ENCODE measurements around the gene TAOK3.

The TAOK3 gene

DNA sequence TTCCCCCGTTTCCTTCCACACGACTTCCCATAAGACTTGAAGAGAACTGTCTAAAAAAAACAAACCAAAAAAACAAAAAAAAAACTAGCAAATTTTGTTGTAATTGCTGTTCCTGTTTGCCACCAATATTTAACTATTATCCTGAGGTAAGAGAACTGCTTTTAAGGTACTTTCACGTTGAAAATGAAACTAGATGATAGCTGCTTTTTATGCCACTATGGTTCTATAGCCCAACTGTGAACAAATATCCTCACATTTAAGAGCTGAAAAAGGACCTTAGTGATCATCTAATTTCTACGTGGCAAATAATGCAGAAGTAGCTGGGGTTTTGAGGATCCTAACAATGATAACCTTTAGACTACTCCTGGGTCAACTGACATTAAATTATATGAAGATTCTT lies 98.6 kb downstream of the TAOK3 start:
- no peaks in the 10 kb centered on the region for H3K4me1 Mint-ChIP-seq
- H3K27ac Mint-ChIP-seq, result no peak overlapping the region
- H3K36me3 Mint-ChIP-seq (ENCODE audit: low read depth), result no peaks in the 10 kb centered on the region
- H3K4me3 Mint-ChIP-seq, result no peak overlapping the region
- H3K27me3 Mint-ChIP-seq (ENCODE audit: low read depth), result no peaks in the 10 kb centered on the region
- H3K9me3 Mint-ChIP-seq, result peaks cover 2% of the 10 kb centered on the region
- TF ChIP-seq, protein P1, sequence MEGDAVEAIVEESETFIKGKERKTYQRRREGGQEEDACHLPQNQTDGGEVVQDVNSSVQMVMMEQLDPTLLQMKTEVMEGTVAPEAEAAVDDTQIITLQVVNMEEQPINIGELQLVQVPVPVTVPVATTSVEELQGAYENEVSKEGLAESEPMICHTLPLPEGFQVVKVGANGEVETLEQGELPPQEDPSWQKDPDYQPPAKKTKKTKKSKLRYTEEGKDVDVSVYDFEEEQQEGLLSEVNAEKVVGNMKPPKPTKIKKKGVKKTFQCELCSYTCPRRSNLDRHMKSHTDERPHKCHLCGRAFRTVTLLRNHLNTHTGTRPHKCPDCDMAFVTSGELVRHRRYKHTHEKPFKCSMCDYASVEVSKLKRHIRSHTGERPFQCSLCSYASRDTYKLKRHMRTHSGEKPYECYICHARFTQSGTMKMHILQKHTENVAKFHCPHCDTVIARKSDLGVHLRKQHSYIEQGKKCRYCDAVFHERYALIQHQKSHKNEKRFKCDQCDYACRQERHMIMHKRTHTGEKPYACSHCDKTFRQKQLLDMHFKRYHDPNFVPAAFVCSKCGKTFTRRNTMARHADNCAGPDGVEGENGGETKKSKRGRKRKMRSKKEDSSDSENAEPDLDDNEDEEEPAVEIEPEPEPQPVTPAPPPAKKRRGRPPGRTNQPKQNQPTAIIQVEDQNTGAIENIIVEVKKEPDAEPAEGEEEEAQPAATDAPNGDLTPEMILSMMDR (IDR thresholded peaks at IDR 0.05; ENCODE audit: unreplicated experiment in 3 of 3), result no peak

DNA sequence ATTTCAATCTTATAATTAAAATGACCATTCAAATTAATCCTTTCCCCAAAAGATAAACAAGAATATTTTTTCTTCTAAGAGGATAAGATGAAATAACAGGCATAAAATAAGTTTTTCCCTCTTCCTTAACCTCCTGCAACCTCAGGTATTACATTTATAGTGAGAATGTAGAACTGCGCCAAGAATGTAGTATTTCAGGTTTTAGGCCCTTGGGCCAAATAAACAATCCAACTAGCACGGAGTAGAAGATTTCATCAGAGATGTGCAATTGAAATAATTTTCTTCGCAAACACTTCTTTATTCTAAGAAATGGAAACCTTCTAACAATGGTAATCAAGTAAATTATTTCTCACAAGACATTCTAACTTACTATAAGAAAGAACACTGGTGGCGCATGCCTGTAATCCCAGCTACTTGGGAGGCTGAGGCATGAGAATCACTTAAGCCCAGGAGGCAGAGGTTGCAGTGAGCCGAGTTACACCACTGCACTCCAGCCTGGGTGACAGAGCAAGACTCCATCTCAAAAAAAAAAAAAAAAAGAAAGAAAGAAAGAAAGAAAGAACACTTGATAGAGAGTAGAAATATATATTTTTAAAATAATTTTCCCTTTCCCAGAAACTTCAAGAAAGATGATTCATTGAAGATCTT lies 100.8 kb downstream of the TAOK3 start:
- peak overlapping the region in 2 of 3 experiments; percentile 7 to 15 for H3K27ac Mint-ChIP-seq
- no peak overlapping the region for H3K4me3 Mint-ChIP-seq
- TF ChIP-seq, protein P1 (IDR thresholded peaks at IDR 0.05; ENCODE audit: unreplicated experiment in 3 of 3), result no peak
- no peaks in the 10 kb centered on the region for H3K4me1 Mint-ChIP-seq
- H3K36me3 Mint-ChIP-seq (ENCODE audit: low read depth), result no peaks in the 10 kb centered on the region
- H3K9me3 Mint-ChIP-seq, result no peaks in the 10 kb centered on the region
- no peaks in the 10 kb centered on the region for H3K27me3 Mint-ChIP-seq (ENCODE audit: low read depth)

GRCh38 chr12:118271183-118271582 lies 101.5 kb downstream of the TAOK3 start:
- Mint-ChIP-seq H3K36me3 (ENCODE audit: low read depth) (no peaks in the 10 kb centered on the region), H3K27ac (no peak overlapping the region), H3K9me3 (no peaks in the 10 kb centered on the region), H3K4me1 (no peaks in the 10 kb centered on the region), H3K4me3 (no peak overlapping the region), H3K27me3 (ENCODE audit: low read depth) (no peaks in the 10 kb centered on the region)
- TF ChIP-seq, protein P1 (IDR thresholded peaks at IDR 0.05; ENCODE audit: unreplicated experiment in 3 of 3), result no peak

DNA sequence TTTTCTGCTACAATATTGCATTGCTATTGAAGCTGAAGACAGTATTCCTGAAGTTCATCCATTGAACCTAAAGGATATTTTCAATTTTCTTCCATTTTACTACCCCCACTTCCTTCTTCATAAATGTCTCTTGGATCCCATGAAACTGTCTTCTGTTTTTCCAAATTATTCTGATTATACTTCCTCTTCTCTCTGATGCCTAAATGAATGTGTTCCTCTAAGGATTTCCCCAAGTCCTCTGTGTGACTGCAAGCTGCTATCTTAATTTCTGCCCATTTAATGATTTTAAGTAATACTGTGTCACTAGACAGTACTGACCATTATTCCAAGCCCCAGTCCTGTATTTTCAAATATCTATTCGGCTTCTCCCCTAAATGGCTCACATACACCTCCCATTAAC lies 102.9 kb downstream of the TAOK3 start:
- Mint-ChIP-seq H3K27me3 (ENCODE audit: low read depth) (no peaks in the 10 kb centered on the region), H3K4me1 (no peaks in the 10 kb centered on the region), H3K9me3 (no peaks in the 10 kb centered on the region), H3K36me3 (ENCODE audit: low read depth) (no peaks in the 10 kb centered on the region), H3K4me3 (no peak overlapping the region), H3K27ac (no peak overlapping the region)
- TF ChIP-seq, protein P1 (IDR thresholded peaks at IDR 0.05; ENCODE audit: unreplicated experiment in 3 of 3), result no peak

- no peaks in the 10 kb centered on the region for H3K27me3 Mint-ChIP-seq (ENCODE audit: low read depth)
- TF ChIP-seq, protein P1 (IDR thresholded peaks at IDR 0.05; ENCODE audit: unreplicated experiment in 3 of 3), result no peak
- peaks cover 6% of the 10 kb centered on the region for H3K9me3 Mint-ChIP-seq
- H3K27ac Mint-ChIP-seq, result no peak overlapping the region
- no peak overlapping the region for H3K4me3 Mint-ChIP-seq
- H3K36me3 Mint-ChIP-seq (ENCODE audit: low read depth), result peaks cover 4% of the 10 kb centered on the region
- H3K4me1 Mint-ChIP-seq, result no peaks in the 10 kb centered on the region
These were observed 113.6 kb downstream of the TAOK3 start for GRCh38 chr12:118259079-118259478.

DNA sequence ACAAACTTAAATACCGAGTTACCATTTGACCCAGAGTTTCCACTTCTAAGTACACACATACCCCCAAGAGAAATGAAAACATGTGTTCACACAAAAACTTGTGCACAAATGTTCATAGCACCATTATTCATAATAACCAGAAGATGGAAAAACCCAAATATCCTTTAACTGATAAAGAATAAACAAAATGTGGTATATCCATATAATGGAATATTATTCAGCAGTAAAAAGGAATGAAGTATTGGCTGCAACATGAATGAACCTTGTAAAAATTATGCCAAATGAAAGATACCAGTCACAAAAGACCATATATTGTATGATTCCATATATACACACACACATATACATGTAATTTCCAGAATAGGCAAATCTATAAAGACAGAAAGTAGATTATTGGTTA lies 116.4 kb downstream of the TAOK3 start:
- Mint-ChIP-seq H3K36me3 (ENCODE audit: low read depth) (peaks cover 4% of the 10 kb centered on the region), H3K4me3 (no peak overlapping the region), H3K9me3 (peaks cover 6% of the 10 kb centered on the region), H3K4me1 (no peaks in the 10 kb centered on the region), H3K27ac (no peak overlapping the region), H3K27me3 (ENCODE audit: low read depth) (no peaks in the 10 kb centered on the region)
- TF ChIP-seq, protein P1 (IDR thresholded peaks at IDR 0.05; ENCODE audit: unreplicated experiment in 3 of 3), result no peak
